H9 (cell line): Measurements from ENCODE around the gene MCRIP2. TPM values are rescaled to one million over a fixed set of nuclear protein-coding genes. Genes with fewer than 3 reads are reported as not detected.

ENCODE experiments used
- DNase-seq: peaks from one replicate; pipeline ENCODE4 v3.0.0-alpha.2; 2017
- H2AFZ ChIP-seq: one replicate; pipeline ENCODE4 v1.6.1; 2013; ENCODE audit warnings: mild to moderate bottlenecking, low read length, control low read depth, moderate library complexity
- H2AK5ac ChIP-seq: 2 replicates; pipeline ENCODE4 v1.6.1; 2013; ENCODE audit warnings: low read length, control low read depth, mixed read lengths; ENCODE audit not compliant: insufficient read length
- H2BK120ac ChIP-seq: one replicate; pipeline ENCODE4 v1.6.1; 2013; ENCODE audit warnings: low read depth, mild to moderate bottlenecking, low read length, control low read depth, inconsistent platforms; ENCODE audit not compliant: poor library complexity, severe bottlenecking
- H2BK12ac ChIP-seq: 2 replicates; pipeline ENCODE4 v1.6.1; 2013; ENCODE audit warnings: low read length, control low read depth, mixed read lengths, low read depth; ENCODE audit not compliant: insufficient read length
- H2BK15ac ChIP-seq: 2 replicates; pipeline ENCODE4 v1.6.1; 2013; ENCODE audit warnings: low read depth, low read length, control low read depth
- H2BK20ac ChIP-seq: one replicate; pipeline ENCODE4 v1.6.1; 2013; ENCODE audit warnings: low read depth, mild to moderate bottlenecking, low read length, control low read depth, inconsistent platforms; ENCODE audit not compliant: poor library complexity, severe bottlenecking
- H2BK5ac ChIP-seq: 2 replicates; pipeline ENCODE4 v1.6.1; 2013; ENCODE audit warnings: low read length, control low read depth, mixed read lengths; ENCODE audit not compliant: insufficient read length
- H3K14ac ChIP-seq: 2 replicates; pipeline ENCODE4 v1.6.1; 2013; ENCODE audit warnings: low read length, control low read depth; ENCODE audit not compliant: insufficient read depth
- H3K18ac ChIP-seq: 2 replicates; pipeline ENCODE4 v1.6.1; 2013; ENCODE audit warnings: low read depth, mild to moderate bottlenecking, mixed read lengths, low read length, control low read depth; ENCODE audit not compliant: insufficient read length
- H3K23ac ChIP-seq: 2 replicates; pipeline ENCODE4 v1.6.1; 2013; ENCODE audit warnings: low read length, control low read depth, mixed read lengths, low read depth; ENCODE audit not compliant: insufficient read length
- H3K23me2 ChIP-seq: 2 replicates; pipeline ENCODE4 v1.6.1; 2013; ENCODE audit warnings: low read depth, mild to moderate bottlenecking, mixed read lengths, low read length, control low read depth; ENCODE audit not compliant: insufficient read length, poor library complexity, severe bottlenecking
- H3K27ac ChIP-seq: 2 replicates; pipeline ENCODE4 v1.5.1; 2013; ENCODE audit warnings: low read length, control low read depth, mixed read lengths, low read depth; ENCODE audit not compliant: insufficient read length
- H3K27me3 ChIP-seq: 2 replicates; pipeline ENCODE4 v1.6.1; 2013; ENCODE audit warnings: low read length, control low read depth, inconsistent platforms; ENCODE audit not compliant: insufficient read depth
- H3K4ac ChIP-seq: 2 replicates; pipeline ENCODE4 v1.6.1; 2013; ENCODE audit warnings: low read depth, mild to moderate bottlenecking, control low read depth, inconsistent platforms, low read length, moderate library complexity
- H3K4me1 ChIP-seq: 2 replicates; pipeline ENCODE4 v1.6.1; 2013; ENCODE audit warnings: low read length, control low read depth, inconsistent platforms; ENCODE audit not compliant: insufficient read depth
- H3K4me2 ChIP-seq: 2 replicates; pipeline ENCODE4 v1.6.1; 2013; ENCODE audit warnings: low read length, control low read depth, mixed read lengths; ENCODE audit not compliant: insufficient read length, insufficient read depth
- H3K56ac ChIP-seq: 2 replicates; pipeline ENCODE4 v1.6.1; 2013; ENCODE audit warnings: low read depth, mild to moderate bottlenecking, mixed read lengths, low read length, control low read depth; ENCODE audit not compliant: insufficient read length
- H3K79me1 ChIP-seq: 2 replicates; pipeline ENCODE4 v1.6.1; 2013; ENCODE audit warnings: low read depth, mild to moderate bottlenecking, moderate library complexity, low read length, control low read depth, inconsistent platforms; ENCODE audit not compliant: insufficient read depth, poor library complexity, severe bottlenecking
- H3K79me2 ChIP-seq: 2 replicates; pipeline ENCODE4 v1.6.1; 2013; ENCODE audit warnings: low read length, control low read depth, inconsistent platforms; ENCODE audit not compliant: insufficient read depth
- H3K9ac ChIP-seq: 2 replicates; pipeline ENCODE4 v1.6.1; 2013; ENCODE audit warnings: low read length, control low read depth, mixed read lengths; ENCODE audit not compliant: insufficient read length; ENCODE audit errors: extremely low read depth
- H3K9me3 ChIP-seq: one replicate; pipeline ENCODE4 v1.6.1; 2013; ENCODE audit warnings: low read depth, low read length, inconsistent platforms; ENCODE audit not compliant: control insufficient read depth
- H3T11ph ChIP-seq: one replicate; pipeline ENCODE4 v1.6.1; 2013; ENCODE audit warnings: mild to moderate bottlenecking, low read length, control low read depth, inconsistent platforms
- H4K20me1 ChIP-seq: one replicate; pipeline ENCODE4 v1.6.1; 2013; ENCODE audit not compliant: control insufficient read depth, insufficient read length, insufficient read depth
- H4K5ac ChIP-seq: 2 replicates; pipeline ENCODE4 v1.6.1; 2013; ENCODE audit warnings: low read depth, mild to moderate bottlenecking, mixed read lengths, low read length, control low read depth; ENCODE audit not compliant: insufficient read length
- H4K8ac ChIP-seq: replicated peaks from 2 replicates; pipeline ENCODE4 v1.6.1; 2013; ENCODE audit warnings: low read length, control low read depth, mixed read lengths, low read depth; ENCODE audit not compliant: insufficient read length
- H4K91ac ChIP-seq: 2 replicates; pipeline ENCODE4 v1.6.1; 2013; ENCODE audit warnings: low read depth, mild to moderate bottlenecking, moderate library complexity, mixed read lengths, low read length, control low read depth; ENCODE audit not compliant: insufficient read length
- H3K27ac Mint-ChIP-seq, 3 experiments: 2 replicates in 2 of 3; 3 replicates in 1 of 3; pipeline ENCODE4 v1.8.0; 2020 to 2021; ENCODE audit warnings: mixed read lengths in 3 of 3, mild to moderate bottlenecking in 1 of 3, moderate library complexity in 1 of 3
- H3K27me3 Mint-ChIP-seq: 2 replicates; pipeline ENCODE4 v1.8.0; 2021; ENCODE audit warnings: low read depth, mild to moderate bottlenecking, moderate library complexity, mixed read lengths
- H3K36me3 Mint-ChIP-seq, 3 experiments: 2 replicates in 2 of 3; 3 replicates in 1 of 3; pipeline ENCODE4 v1.8.0; 2020 to 2021; ENCODE audit warnings: low read depth in 3 of 3, mixed read lengths in 3 of 3; ENCODE audit not compliant: insufficient read depth in 1 of 3
- H3K4me1 Mint-ChIP-seq, 2 experiments: 2 replicates each; pipeline ENCODE4 v1.8.0; 2020; ENCODE audit warnings: mixed read lengths in 2 of 2
- H3K4me3 Mint-ChIP-seq, 2 experiments: 2 replicates in 1 of 2; 3 replicates in 1 of 2; pipeline ENCODE4 v1.8.0; 2020 to 2021; ENCODE audit warnings: mild to moderate bottlenecking in 2 of 2, mixed read lengths in 2 of 2, moderate library complexity in 1 of 2
- H3K9me3 Mint-ChIP-seq, 2 experiments: 2 replicates in 1 of 2; 3 replicates in 1 of 2; pipeline ENCODE4 v1.8.0; 2020; ENCODE audit warnings: mild to moderate bottlenecking in 2 of 2, mixed read lengths in 2 of 2, moderate library complexity in 1 of 2
- WGBS: extraction: QIAGEN DNeasy Blood & Tissue Kit; methylation state at CpG from one replicate; pipeline ENCODE4 v1.1.7; 2013; ENCODE audit warnings: missing lambda C conversion rate, low lambda C conversion rate, mixed read lengths; ENCODE audit not compliant: insufficient read length; ENCODE audit errors: extremely low coverage; 5-methylcytosine and 5-hydroxymethylcytosine counted together
- total RNA-seq: library from RNA; stranded (reverse); gene quantifications from 2 replicates; pipeline ENCODE4 v1.2.1, GENCODE V29; 2021
- TF ChIP-seq, protein P1 (sequence below): fragments of 200-600 bp; sonication (generic); conservative IDR thresholded peaks from 3 replicates; pipeline ENCODE4 v1.8.0; 2021; ENCODE audit warnings: antibody characterized with exemption, mild to moderate bottlenecking

MCRIP2 gene
- total RNA-seq, 1 experiment from 2014 or later, result 52.5 TPM

DNA sequence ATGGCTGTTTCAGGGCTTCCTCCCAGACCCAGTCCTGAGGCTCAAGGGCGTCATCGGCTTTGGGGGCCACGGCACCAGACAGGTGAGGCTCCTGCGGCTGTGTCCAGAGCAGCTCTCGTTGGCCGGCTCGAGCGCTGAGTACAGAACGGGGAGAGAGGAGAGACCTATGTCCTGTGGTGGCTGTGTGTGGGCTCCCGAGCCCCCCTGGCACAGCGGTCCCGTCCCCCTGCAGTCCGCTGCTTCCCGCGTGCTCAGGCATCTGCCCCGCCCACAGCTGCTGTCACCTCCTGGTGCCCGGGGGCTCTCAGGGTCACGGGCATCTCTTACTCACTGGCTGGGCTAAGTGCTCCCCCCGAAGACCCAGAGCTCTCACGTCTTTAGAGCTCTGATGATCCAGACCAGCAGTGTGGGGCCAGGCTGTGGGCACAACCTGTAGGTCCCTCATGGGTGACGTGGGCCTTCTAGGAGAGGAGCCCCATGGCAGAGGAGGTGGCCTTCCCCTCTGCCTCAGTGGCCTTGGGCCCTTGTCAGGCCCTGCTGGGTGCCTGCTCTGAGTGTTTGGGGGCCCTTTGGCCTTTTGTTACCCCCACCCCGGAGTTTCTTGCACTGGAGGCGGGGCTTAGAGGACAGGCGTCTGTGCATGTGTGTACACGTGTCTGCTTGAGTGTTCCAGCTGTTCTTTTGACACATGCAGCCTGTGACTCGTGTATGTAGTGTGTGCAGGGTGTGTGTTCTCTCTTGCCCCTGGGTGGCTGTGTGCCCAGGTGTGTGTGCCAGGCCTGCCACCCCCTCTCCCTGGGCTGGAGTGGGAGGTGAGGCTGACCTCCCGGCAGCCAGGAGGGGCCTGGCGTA lies 11.1 kb downstream of the MCRIP2 start:
- Histone ChIP-seq H4K91ac (no peak overlapping the region), H3K18ac (no peak overlapping the region), H2AK5ac (no peak overlapping the region), H4K20me1 (no peaks in the 10 kb centered on the region), H3K56ac (no peak overlapping the region), H2BK20ac (no peak overlapping the region), H3K23ac (no peak overlapping the region), H2BK15ac (no peak overlapping the region), H3K14ac (no peak overlapping the region; the same call in 1 of the 2 replicates), H3K27me3 (no peaks in the 10 kb centered on the region), H2AFZ (no peak overlapping the region), H3T11ph (no peak overlapping the region), H3K4ac (no peak overlapping the region), H2BK5ac (no peak overlapping the region), H2BK120ac (no peak overlapping the region), H3K9me3 (no peaks in the 10 kb centered on the region), H3K79me1 (no peaks in the 10 kb centered on the region), H4K8ac (no peak overlapping the region), H3K9ac (no peak overlapping the region), H4K5ac (no peak overlapping the region), H3K4me2 (no peak overlapping the region), H3K23me2 (peaks cover 9% of the 10 kb centered on the region), H3K79me2 (no peaks in the 10 kb centered on the region), H3K4me1 (no peaks in the 10 kb centered on the region), H3K27ac (no peak overlapping the region), H2BK12ac (no peak overlapping the region)
- no CpG with 5 or more reads among the region's 28 CpGs for WGBS
- no peak for DNase-seq
- Mint-ChIP-seq H3K27me3 (no peaks in the 10 kb centered on the region), H3K9me3 (no peaks in the 10 kb centered on the region), H3K4me1 (peaks cover 0 to 9% of the 10 kb centered on the region in 2 experiments; a peak in 2 of 4 replicates), H3K27ac (no peak overlapping the region), H3K4me3 (no peak overlapping the region), H3K36me3 (no peaks in the 10 kb centered on the region)
- TF ChIP-seq, protein P1, sequence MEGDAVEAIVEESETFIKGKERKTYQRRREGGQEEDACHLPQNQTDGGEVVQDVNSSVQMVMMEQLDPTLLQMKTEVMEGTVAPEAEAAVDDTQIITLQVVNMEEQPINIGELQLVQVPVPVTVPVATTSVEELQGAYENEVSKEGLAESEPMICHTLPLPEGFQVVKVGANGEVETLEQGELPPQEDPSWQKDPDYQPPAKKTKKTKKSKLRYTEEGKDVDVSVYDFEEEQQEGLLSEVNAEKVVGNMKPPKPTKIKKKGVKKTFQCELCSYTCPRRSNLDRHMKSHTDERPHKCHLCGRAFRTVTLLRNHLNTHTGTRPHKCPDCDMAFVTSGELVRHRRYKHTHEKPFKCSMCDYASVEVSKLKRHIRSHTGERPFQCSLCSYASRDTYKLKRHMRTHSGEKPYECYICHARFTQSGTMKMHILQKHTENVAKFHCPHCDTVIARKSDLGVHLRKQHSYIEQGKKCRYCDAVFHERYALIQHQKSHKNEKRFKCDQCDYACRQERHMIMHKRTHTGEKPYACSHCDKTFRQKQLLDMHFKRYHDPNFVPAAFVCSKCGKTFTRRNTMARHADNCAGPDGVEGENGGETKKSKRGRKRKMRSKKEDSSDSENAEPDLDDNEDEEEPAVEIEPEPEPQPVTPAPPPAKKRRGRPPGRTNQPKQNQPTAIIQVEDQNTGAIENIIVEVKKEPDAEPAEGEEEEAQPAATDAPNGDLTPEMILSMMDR, result no peak
